Kidney (tissue), 14 donors: ENCODE measurements around the gene ATP11A. TPM values are rescaled to one million over a fixed set of nuclear protein-coding genes. Genes with fewer than 3 reads are reported as not detected.

Source experiments
- DNase-seq, 5 donors: peaks; one replicate each; pipeline ENCODE4 v3.0.0-alpha.2; 2013 to 2020
- FAIRE-seq: peaks from 2 replicates; lab custom pipeline; 2012; peaks lifted over from hg19 to GRCh38; lab: Jason Lieb, UNC
- H3K27ac ChIP-seq, 2 donors: one replicate each; pipeline ENCODE4 v1.7.0; 2013; ENCODE audit warnings: low read depth in 2 of 2, low read length in 2 of 2, inconsistent platforms in 1 of 2
- H3K27me3 ChIP-seq: one replicate; pipeline ENCODE4 v1.7.1; 2013; ENCODE audit warnings: low read length, inconsistent platforms; ENCODE audit not compliant: control insufficient read depth, insufficient read depth
- H3K36me3 ChIP-seq, 3 donors: one replicate each; pipeline versions ENCODE4 v1.7.0 to v1.7.1; 2013; ENCODE audit warnings: low read length in 3 of 3, control low read depth in 1 of 3, inconsistent platforms in 1 of 3; ENCODE audit not compliant: insufficient read depth in 3 of 3, control insufficient read depth in 2 of 3
- H3K4me1 ChIP-seq, 3 donors: one replicate each; pipeline versions ENCODE4 v1.7.0 to v1.7.1; 2013; ENCODE audit warnings: low read length in 3 of 3, inconsistent platforms in 1 of 3, low read depth in 1 of 3; ENCODE audit not compliant: control insufficient read depth in 2 of 3, insufficient read depth in 2 of 3
- H3K4me3 ChIP-seq, 3 donors: one replicate each; pipeline versions ENCODE4 v1.7.0 to v1.8.1; 2013; ENCODE audit warnings: low read length in 3 of 3, control low read depth in 1 of 3, inconsistent platforms in 1 of 3
- H3K9ac ChIP-seq, 3 donors: one replicate each; pipeline versions ENCODE4 v1.7.0 to v1.7.1; 2013; ENCODE audit warnings: low read length in 3 of 3, control low read depth in 1 of 3, inconsistent platforms in 1 of 3
- H3K9me3 ChIP-seq, 3 donors: one replicate each; pipeline versions ENCODE4 v1.7.0 to v1.7.1; 2013; ENCODE audit warnings: low read length in 3 of 3, control low read depth in 1 of 3, inconsistent platforms in 1 of 3; ENCODE audit not compliant: control insufficient read depth in 2 of 3, insufficient read depth in 1 of 3
- intact Hi-C: fragments of 100-400 bp; cut with DNase I; formaldehyde crosslinking; loops from one replicate; pipeline ENCODE4 v1.11.1; 2022
- polyA plus RNA-seq: library from polyadenylated mRNA; stranded (reverse); fragments of 350-450 nt; fragmentation: Illumina TruSeq; extraction: RNeasy Lipid Tissue Mini Kit (QIAGEN cat#74804); gene quantifications from one replicate; pipeline ENCODE4 v1.2.3, GENCODE V29; 2014; ENCODE audit warnings: low read depth, low replicate concordance; ENCODE audit not compliant: insufficient read depth
- total RNA-seq: library from RNA; stranded (reverse); fragmentation: NEBNext Ultra II Directional; extraction: Animal tissue kit (Norgen Biotek cat#: 25700); gene quantifications from one replicate; pipeline ENCODE4 v1.2.1, GENCODE V29; 2021
- TF ChIP-seq, protein P1 (sequence below): IDR thresholded peaks from 3 replicates; pipeline ENCODE4 v1.5.1; 2012; ENCODE audit warnings: mild to moderate bottlenecking, moderate library complexity, borderline replicate concordance; ENCODE audit not compliant: insufficient read depth; ENCODE audit errors: extremely low read depth
- donor health status: control.
- donor health status: control.
- donor health status: control.
- donor health status: control.
- donor health status: control.
- donor health status: DM: yes; HTN: yes; CAD: no.
- donor health status: Normal renal cell carcinoma (clear cell type).

ATP11A gene
- total and polyA plus RNA-seq, 2 donors from 2014 or later: 4.9 to 212 TPM

DNA sequence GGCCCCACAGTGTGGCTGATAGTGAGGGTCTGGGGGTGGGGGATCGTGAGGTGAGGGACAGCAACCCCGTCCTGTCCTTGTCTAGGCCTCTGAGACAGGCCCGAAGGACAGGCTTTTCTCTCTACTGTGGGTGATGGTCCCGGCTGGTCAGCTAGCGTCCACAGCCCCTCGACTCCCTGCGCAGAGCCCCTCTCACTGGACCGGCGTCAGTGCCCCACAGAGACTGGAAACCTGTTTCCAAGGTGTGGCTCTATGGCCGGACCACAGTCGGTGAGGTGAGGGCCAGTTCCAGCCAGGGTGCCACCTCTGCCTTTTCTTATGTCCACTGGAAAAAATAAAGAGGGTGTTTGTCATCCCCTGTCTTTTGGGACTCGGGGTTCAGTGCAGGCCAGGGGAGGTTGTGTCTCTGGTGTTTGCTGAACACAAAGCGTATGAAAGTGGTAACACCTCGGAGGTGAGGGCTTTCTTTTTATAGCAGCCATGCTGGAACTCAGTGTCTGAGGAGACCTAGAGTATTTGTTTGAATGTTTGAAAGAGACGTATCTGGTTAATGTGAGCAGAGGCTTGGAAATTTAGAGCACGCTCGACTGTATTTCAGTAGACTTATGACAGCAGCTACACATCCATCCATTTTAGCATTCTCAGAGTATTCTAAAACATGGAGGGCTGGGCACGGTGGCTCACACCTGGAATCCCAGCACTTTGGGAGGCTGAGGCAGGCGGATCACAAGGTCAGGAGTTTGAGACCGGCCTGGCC is 22.8 kb downstream of the ATP11A start:
- Histone ChIP-seq H3K4me3 (no peak overlapping the region), H3K4me1 (peaks cover 0 to 16% (median 9%) of the 10 kb centered on the region in 3 donors)

DNA sequence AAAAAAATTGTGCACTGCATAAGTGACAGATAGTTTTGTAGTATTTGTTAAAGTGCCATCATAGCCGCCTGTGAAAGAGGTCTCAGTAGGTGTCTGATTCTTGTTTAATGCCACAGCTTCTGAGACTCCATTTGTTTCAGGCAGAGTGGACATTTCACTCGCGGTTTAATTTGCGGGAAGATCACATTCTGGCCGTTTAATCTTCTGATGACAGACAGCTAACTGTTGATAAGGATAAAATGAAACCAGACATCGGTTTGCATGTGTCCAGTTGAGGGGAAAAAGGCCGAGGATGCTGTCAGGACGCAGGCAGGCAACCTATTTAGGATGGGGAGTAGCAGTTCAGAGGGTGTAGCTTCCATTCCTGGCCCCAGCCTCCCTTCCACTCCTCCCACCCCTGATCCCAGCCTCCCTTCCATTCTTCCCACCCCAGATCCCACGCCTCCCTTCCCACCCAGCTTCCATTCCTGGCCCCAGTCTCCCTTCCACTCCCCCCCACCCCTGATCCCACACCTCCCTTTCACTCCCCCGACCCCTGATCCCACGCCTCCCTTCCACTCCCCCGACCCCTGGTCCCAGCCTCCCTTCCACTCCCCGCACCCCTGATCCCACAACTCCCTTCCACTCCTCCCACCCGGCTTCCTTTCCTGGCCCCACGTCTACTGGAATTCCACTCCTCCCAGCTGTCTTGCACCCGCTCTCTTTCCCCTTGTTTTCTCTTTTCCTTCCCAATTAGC is 23.8 kb downstream of the ATP11A start:
- Histone ChIP-seq H3K4me1 (peaks cover 0 to 16% (median 9%) of the 10 kb centered on the region in 3 donors), H3K9ac (no peak overlapping the region), H3K4me3 (no peak overlapping the region), H3K27me3 (no peaks in the 10 kb centered on the region), H3K9me3 (peaks cover 0 to 3% (median 0%) of the 10 kb centered on the region in 3 donors), H3K27ac (no peak overlapping the region), H3K36me3 (no peaks in the 10 kb centered on the region)
- TF ChIP-seq, protein P1, sequence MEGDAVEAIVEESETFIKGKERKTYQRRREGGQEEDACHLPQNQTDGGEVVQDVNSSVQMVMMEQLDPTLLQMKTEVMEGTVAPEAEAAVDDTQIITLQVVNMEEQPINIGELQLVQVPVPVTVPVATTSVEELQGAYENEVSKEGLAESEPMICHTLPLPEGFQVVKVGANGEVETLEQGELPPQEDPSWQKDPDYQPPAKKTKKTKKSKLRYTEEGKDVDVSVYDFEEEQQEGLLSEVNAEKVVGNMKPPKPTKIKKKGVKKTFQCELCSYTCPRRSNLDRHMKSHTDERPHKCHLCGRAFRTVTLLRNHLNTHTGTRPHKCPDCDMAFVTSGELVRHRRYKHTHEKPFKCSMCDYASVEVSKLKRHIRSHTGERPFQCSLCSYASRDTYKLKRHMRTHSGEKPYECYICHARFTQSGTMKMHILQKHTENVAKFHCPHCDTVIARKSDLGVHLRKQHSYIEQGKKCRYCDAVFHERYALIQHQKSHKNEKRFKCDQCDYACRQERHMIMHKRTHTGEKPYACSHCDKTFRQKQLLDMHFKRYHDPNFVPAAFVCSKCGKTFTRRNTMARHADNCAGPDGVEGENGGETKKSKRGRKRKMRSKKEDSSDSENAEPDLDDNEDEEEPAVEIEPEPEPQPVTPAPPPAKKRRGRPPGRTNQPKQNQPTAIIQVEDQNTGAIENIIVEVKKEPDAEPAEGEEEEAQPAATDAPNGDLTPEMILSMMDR: no peak
- DNase-seq: peak in 2 of 5 donors; percentile 57 to 68
- intact Hi-C loops: no loop called here
- FAIRE-seq: no peak

More for the DNA sequence above, 22.8 kb downstream of the ATP11A start:
- intact Hi-C loops: no loop called here
- TF ChIP-seq, protein P1: no peak
- peak in 2 of 5 donors; percentile 48 to 77 for DNase-seq
- H3K36me3 ChIP-seq: no peaks in the 10 kb centered on the region
- peaks cover 0 to 3% (median 0%) of the 10 kb centered on the region in 3 donors for H3K9me3 ChIP-seq
- peak overlapping the region in 1 of 3 donors; percentile 49 for H3K9ac ChIP-seq
- H3K27me3 ChIP-seq: no peaks in the 10 kb centered on the region
- H3K27ac ChIP-seq: peak overlapping the region; percentile 61 to 74
- no peak for FAIRE-seq

DNA sequence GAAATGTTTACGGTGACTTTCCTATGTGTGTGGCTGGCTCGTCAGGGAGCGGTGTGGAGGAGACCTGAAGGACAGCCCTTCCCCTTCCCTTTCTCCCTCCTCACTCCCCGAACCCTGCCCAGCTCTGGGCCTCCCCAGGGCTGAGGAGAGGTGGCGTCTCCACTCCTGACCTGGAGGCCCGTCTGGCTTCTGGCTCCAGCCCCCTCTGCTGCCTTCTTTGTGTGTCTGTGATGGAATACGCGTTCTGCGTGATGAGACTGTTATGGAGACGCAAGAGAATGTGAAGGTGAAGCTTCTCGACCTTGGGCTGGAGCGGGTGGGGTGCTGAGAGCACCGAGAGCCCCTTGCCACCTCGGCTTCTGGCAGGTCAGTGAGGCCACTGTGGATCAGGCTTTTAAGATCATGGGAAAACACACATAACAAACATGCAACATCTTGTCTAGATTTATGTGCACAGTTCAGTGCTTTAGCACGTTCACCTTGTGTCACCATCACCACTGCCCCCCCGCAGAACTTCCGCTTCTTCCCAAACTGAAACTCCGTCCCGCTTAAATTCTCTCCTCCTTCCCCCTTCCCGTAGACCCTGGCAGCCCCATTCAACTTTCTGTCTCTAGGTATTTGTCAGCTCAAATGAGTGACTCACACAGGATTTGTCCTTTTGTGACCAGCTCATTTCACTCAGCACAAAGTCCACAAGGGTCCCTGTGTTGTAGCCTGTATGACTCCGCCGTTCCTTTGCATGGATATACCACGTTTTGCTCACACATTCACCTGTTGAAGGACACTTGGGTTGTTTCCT is 24.7 kb downstream of the ATP11A start:
- no peak for FAIRE-seq
- peaks cover 0 to 16% (median 9%) of the 10 kb centered on the region in 3 donors for H3K4me1 ChIP-seq

More for the DNA sequence above, 24.7 kb downstream of the ATP11A start:
- no peak overlapping the region for H3K9ac ChIP-seq
- H3K4me3 ChIP-seq: no peak overlapping the region
- H3K27ac ChIP-seq: no peak overlapping the region
- intact Hi-C loops: no loop called here
- H3K9me3 ChIP-seq: peaks cover 0 to 3% (median 0%) of the 10 kb centered on the region in 3 donors
- DNase-seq: peak in 2 of 5 donors; percentile 31 to 37
- H3K36me3 ChIP-seq: no peaks in the 10 kb centered on the region
- no peaks in the 10 kb centered on the region for H3K27me3 ChIP-seq
- TF ChIP-seq, protein P1: no peak
